Measurements from ENCODE around the gene ALG9.

The ALG9 gene

DNA sequence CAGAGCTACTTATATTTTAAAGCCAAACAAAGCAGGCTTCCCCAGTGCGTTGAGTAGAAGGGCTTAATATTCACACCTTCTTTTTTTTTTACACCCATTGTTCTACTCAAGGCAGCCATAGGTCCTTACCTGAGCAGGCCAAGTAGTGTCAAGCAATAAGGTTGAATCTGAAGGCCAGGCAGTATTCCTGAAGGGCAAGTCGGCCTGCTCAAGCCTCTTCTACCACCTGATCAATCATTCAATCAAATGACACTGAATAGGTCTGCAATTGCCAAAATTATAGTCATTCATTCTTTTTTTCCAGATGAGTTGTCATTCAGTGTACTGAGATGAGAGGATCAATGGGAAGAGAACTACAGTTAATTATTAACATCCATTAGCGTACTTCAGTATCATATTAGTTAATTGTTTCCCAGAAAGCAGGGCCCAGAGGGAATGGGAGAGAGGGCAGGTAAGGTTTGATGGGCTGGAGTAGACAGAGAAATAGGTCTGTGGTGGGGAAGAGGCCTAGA, 93.3 kb downstream of the ALG9 start:
- Histone ChIP-seq H2AFZ (ENCODE audit: low read depth, low read length) (no peak overlapping the region), H3K27me3 (ENCODE audit: low read depth, low read length) (no peaks in the 10 kb centered on the region), H3K4me2 (ENCODE audit: low read length) (peak overlapping the region; percentile 67), H3K27ac (ENCODE audit: low read length) (peak overlapping the region; percentile 94), H3K4me3 (ENCODE audit: low read length) (no peak overlapping the region), H3K79me2 (ENCODE audit: low read length) (no peaks in the 10 kb centered on the region), H3K9ac (ENCODE audit: low read length) (peak overlapping the region; percentile 53), H4K20me1 (ENCODE audit: insufficient read depth, low read length) (no peaks in the 10 kb centered on the region), H3K9me3 (ENCODE audit: insufficient read depth, low read length) (no peaks in the 10 kb centered on the region), H3K36me3 (replicated peaks; ENCODE audit: low read depth, low read length) (no peaks in the 10 kb centered on the region), H3K4me1 (ENCODE audit: low read length) (peaks cover 42% of the 10 kb centered on the region)
- TF ChIP-seq EZH2phosphoT487 (IDR thresholded peaks at IDR 0.05; ENCODE audit: low read depth) = no peak

- H3K36me3 ChIP-seq (replicated peaks; ENCODE audit: low read depth, low read length) = no peaks in the 10 kb centered on the region
- H3K27ac ChIP-seq (ENCODE audit: low read length) = peak overlapping the region; percentile 94
- H3K9me3 ChIP-seq (ENCODE audit: insufficient read depth, low read length) = no peaks in the 10 kb centered on the region
- peak overlapping the region; percentile 30 for H3K4me3 ChIP-seq (ENCODE audit: low read length)
- H3K9ac ChIP-seq (ENCODE audit: low read length) = peak overlapping the region; percentile 53
- H3K4me2 ChIP-seq (ENCODE audit: low read length) = peak overlapping the region; percentile 67
- H3K27me3 ChIP-seq (ENCODE audit: low read depth, low read length) = no peaks in the 10 kb centered on the region
- H3K4me1 ChIP-seq (ENCODE audit: low read length) = peaks cover 42% of the 10 kb centered on the region
- TF ChIP-seq EZH2phosphoT487 (IDR thresholded peaks at IDR 0.05; ENCODE audit: low read depth) = no peak
- peak; percentile 87 for TF ChIP-seq CTCF (IDR thresholded peaks at IDR 0.05; ENCODE audit: low read depth, low read length)
- no peaks in the 10 kb centered on the region for H4K20me1 ChIP-seq (ENCODE audit: insufficient read depth, low read length)
- H2AFZ ChIP-seq (ENCODE audit: low read depth, low read length) = 0 out of 2 replicates have a peak overlapping the region, but pooled peaks have one; percentile 13
- no peaks in the 10 kb centered on the region for H3K79me2 ChIP-seq (ENCODE audit: low read length)
Measured at GRCh38 chr11:111777094-111778046, 94.0 kb downstream of the ALG9 start.

GRCh38 chr11:111776398-111777093, 94.8 kb downstream of the ALG9 start:
- H3K4me2 ChIP-seq (ENCODE audit: low read length) = peak overlapping the region; percentile 67

More at GRCh38 chr11:111776398-111777093, 94.8 kb downstream of the ALG9 start:
- peak overlapping the region; percentile 30 for H3K4me3 ChIP-seq (ENCODE audit: low read length)
- no peaks in the 10 kb centered on the region for H3K79me2 ChIP-seq (ENCODE audit: low read length)
- no peaks in the 10 kb centered on the region for H3K9me3 ChIP-seq (ENCODE audit: insufficient read depth, low read length)
- peaks cover 42% of the 10 kb centered on the region for H3K4me1 ChIP-seq (ENCODE audit: low read length)
- H2AFZ ChIP-seq (ENCODE audit: low read depth, low read length) = 0 out of 2 replicates have a peak overlapping the region, but pooled peaks have one; percentile 13
- no peaks in the 10 kb centered on the region for H3K36me3 ChIP-seq (replicated peaks; ENCODE audit: low read depth, low read length)
- no peaks in the 10 kb centered on the region for H4K20me1 ChIP-seq (ENCODE audit: insufficient read depth, low read length)
- H3K27ac ChIP-seq (ENCODE audit: low read length) = peak overlapping the region; percentile 94
- no peaks in the 10 kb centered on the region for H3K27me3 ChIP-seq (ENCODE audit: low read depth, low read length)
- no peak for TF ChIP-seq EZH2phosphoT487 (IDR thresholded peaks at IDR 0.05; ENCODE audit: low read depth)
- TF ChIP-seq CTCF (IDR thresholded peaks at IDR 0.05; ENCODE audit: low read depth, low read length) = no peak
- H3K9ac ChIP-seq (ENCODE audit: low read length) = peak overlapping the region; percentile 53
